ENCODE data around the gene DNM1L.

DNA sequence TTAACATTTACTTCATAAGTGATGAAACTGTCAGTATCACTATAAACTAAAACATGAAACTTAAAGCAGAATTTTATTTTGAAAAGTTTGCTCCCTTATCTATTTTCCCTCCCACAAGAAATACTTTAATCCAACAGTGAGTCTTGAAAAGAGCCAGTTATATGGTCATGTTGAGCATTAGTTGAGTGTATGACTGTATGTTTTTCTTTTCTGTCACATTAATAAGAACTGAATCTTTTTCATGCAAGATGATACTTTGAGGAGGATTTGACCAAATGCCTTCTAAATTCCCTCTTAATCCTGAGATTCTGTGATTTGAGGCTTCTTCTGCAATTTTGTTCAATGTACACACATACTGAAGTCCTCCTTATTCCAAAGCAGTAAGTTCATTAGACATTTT is 110.3 kb downstream of the DNM1L start:
- TF ChIP-seq NFIC (IDR thresholded peaks at IDR 0.05) (no peak), EP300 (IDR thresholded peaks at IDR 0.05; ENCODE audit: borderline replicate concordance) (no peak), EGR1 (IDR thresholded peaks at IDR 0.05) (no peak), MAX (IDR thresholded peaks at IDR 0.05) (no peak)

Measured in Ishikawa (cell line).